ENCODE data around the gene BTBD19. TPM values are rescaled to one million over a fixed set of nuclear protein-coding genes. Genes with fewer than 3 reads are reported as not detected.

Gene BTBD19
- total and polyA plus RNA-seq, 2 of the 4 experiments (the other 2 are of a cell fraction), result 0.90 to 17.2 TPM

DNA sequence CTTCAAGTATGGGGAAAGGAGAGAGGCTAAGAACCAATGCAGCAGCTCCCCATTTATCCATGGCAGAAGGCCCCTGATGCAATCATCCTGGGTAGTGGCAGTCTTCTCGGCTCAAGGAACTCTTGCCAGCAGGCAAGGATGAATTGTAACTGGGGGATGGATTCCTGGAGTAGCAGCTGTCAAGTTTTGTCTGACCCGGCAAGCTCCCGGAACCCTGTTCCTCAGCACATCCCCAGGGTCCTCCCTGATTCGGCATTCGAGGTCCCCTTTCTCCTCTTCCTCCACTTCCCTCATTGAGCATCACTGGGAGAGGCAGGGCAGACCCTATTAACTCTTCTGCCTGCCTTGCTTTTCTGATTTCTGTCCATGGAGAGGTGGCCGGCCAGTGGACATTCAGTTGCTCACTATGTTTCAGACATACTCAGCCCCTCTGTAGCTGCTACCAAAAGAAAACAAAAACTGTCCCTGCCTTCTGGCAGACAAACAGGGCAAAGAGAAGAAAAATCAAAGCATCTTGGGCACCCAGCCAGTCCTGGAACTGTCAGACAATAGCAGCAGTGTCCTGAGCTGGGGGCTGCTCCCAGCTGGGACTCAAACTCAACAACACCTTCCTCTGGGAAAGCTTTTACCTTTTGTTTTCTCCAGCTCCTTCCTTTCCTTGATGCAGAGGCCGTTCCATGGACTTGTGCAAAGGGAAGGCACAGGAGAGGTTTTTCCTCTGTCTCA is 40.3 kb downstream of the BTBD19 start:
- CTCF ChIA-PET, result interaction anchor here (0.5 to 0.6 kb wide), 2 partner anchors 115 to 1549 kb away, joined by 3 to 5 read pairs; no protein-coding TSS in a partner anchor
- Histone ChIP-seq H3K27ac (ENCODE audit: insufficient read depth, low read length) (no peak overlapping the region), H3K56ac (ENCODE audit: extremely low read depth, insufficient read depth, low read length) (no peak overlapping the region), H2BK20ac (ENCODE audit: low read depth, low read length) (no peak overlapping the region), H3K4me2 (ENCODE audit: low read depth, low read length) (no peak overlapping the region), H2AFZ (replicated peaks; ENCODE audit: low read length, poor library complexity) (peak overlapping the region; percentile 53), H2AK9ac (replicated peaks; ENCODE audit: low read depth, low read length, poor library complexity) (peak overlapping the region; percentile 47), H4K8ac (ENCODE audit: low read depth in 2 of 2, low read length in 2 of 2) (no peak overlapping the region), H3K4me1 (ENCODE audit: control insufficient read depth, insufficient read depth, low read length) (no peaks in the 10 kb centered on the region), H3K36me3 (ENCODE audit: control insufficient read depth, insufficient read depth, low read length) (peaks cover 4% of the 10 kb centered on the region; the same call in 1 of the 2 replicates), H2BK5ac (ENCODE audit: low read depth, low read length, poor library complexity, severe bottlenecking) (no peak overlapping the region), H3K9me3 (ENCODE audit: control insufficient read depth, insufficient read depth, low read length) (no peaks in the 10 kb centered on the region), H3K9me1 (ENCODE audit: insufficient read depth, low read length) (no peaks in the 10 kb centered on the region; the same call in 1 of the 2 replicates), H3K23ac (ENCODE audit: low read depth, low read length) (no peak overlapping the region), H2BK15ac (ENCODE audit: low read depth, low read length) (no peak overlapping the region), H2BK120ac (ENCODE audit: low read depth, low read length) (no peak overlapping the region), H4K91ac (ENCODE audit: insufficient read depth, low read depth, low read length) (no peak overlapping the region), H4K5ac (ENCODE audit: low read depth, low read length) (no peak overlapping the region), H4K20me1 (ENCODE audit: insufficient read depth, low read length) (no peaks in the 10 kb centered on the region), H3K18ac (ENCODE audit: low read depth, low read length) (no peak overlapping the region), H3K14ac (replicated peaks; ENCODE audit: low read depth, low read length) (no peak overlapping the region), H3K9ac (ENCODE audit: low read depth, low read length) (no peak overlapping the region), H3K4me3 (ENCODE audit: insufficient read depth, low read depth, low read length) (no peak overlapping the region), H2AK5ac (ENCODE audit: low read depth, low read length) (no peak overlapping the region), H3K4ac (ENCODE audit: low read depth, low read length) (no peak overlapping the region), H3K79me1 (ENCODE audit: low read depth in 1 of 2, low read length in 2 of 2) (no peaks in the 10 kb centered on the region), H3K27me3 (ENCODE audit: control insufficient read depth, insufficient read depth, low read length) (no peaks in the 10 kb centered on the region)
- peak; percentile 14; the same call in 1 of the 2 replicates for ATAC-seq (ENCODE audit: low read depth)
- intact Hi-C loops (cut with micrococcal nuclease) (no loop called here), in situ Hi-C loops (cut with MboI; ENCODE audit: low sequenced_read_pairs) (no loop called here), dilution Hi-C loops (cut with HindIII; ENCODE audit: low sequenced_read_pairs, unreplicated experiment) (no loop called here)
- no peak for TF ChIP-seq NFE2L2 (IDR thresholded peaks at IDR 0.05; ENCODE audit: low read depth, low read length)
- no peak for TF ChIP-seq FOS (IDR thresholded peaks at IDR 0.05; ENCODE audit: low read depth, low read length)
- TF ChIP-seq POLR2A (IDR thresholded peaks at IDR 0.05; ENCODE audit: low read depth, low read length), result no peak
- no peak for TF ChIP-seq CHD1 (IDR thresholded peaks at IDR 0.05; ENCODE audit: low read depth, low read length)
- no peak for TF ChIP-seq RAD21 (IDR thresholded peaks at IDR 0.05; ENCODE audit: low read length)
- TF ChIP-seq BHLHE40 (IDR thresholded peaks at IDR 0.05; ENCODE audit: low read depth, low read length), result no peak
- no peak for TF ChIP-seq SMC3 (IDR thresholded peaks at IDR 0.05; ENCODE audit: low read depth, low read length)
- TF ChIP-seq CEBPB (IDR thresholded peaks at IDR 0.05; ENCODE audit: low read depth, low read length), result no peak
- TF ChIP-seq, protein P1, sequence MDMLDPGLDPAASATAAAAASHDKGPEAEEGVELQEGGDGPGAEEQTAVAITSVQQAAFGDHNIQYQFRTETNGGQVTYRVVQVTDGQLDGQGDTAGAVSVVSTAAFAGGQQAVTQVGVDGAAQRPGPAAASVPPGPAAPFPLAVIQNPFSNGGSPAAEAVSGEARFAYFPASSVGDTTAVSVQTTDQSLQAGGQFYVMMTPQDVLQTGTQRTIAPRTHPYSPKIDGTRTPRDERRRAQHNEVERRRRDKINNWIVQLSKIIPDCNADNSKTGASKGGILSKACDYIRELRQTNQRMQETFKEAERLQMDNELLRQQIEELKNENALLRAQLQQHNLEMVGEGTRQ (IDR thresholded peaks at IDR 0.05; ENCODE audit: low read depth, low read length), result no peak
- TF ChIP-seq, protein P2, sequence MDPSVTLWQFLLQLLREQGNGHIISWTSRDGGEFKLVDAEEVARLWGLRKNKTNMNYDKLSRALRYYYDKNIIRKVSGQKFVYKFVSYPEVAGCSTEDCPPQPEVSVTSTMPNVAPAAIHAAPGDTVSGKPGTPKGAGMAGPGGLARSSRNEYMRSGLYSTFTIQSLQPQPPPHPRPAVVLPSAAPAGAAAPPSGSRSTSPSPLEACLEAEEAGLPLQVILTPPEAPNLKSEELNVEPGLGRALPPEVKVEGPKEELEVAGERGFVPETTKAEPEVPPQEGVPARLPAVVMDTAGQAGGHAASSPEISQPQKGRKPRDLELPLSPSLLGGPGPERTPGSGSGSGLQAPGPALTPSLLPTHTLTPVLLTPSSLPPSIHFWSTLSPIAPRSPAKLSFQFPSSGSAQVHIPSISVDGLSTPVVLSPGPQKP (IDR thresholded peaks at IDR 0.05; ENCODE audit: borderline replicate concordance, low read depth, low read length), result no peak
- no peak for TF ChIP-seq MXI1 (IDR thresholded peaks at IDR 0.05; ENCODE audit: borderline replicate concordance, low read depth, low read length)
- TF ChIP-seq MAZ (IDR thresholded peaks at IDR 0.05; ENCODE audit: borderline replicate concordance, low read depth, low read length), result no peak
- TF ChIP-seq MAFK (IDR thresholded peaks at IDR 0.05; ENCODE audit: low read depth, low read length), result no peak
- no peak for TF ChIP-seq RFX5 (IDR thresholded peaks at IDR 0.05; ENCODE audit: low read depth, low read length)
- TF ChIP-seq RCOR1 (IDR thresholded peaks at IDR 0.05; ENCODE audit: insufficient replicate concordance, low read length), result no peak
- TF ChIP-seq, protein P3, sequence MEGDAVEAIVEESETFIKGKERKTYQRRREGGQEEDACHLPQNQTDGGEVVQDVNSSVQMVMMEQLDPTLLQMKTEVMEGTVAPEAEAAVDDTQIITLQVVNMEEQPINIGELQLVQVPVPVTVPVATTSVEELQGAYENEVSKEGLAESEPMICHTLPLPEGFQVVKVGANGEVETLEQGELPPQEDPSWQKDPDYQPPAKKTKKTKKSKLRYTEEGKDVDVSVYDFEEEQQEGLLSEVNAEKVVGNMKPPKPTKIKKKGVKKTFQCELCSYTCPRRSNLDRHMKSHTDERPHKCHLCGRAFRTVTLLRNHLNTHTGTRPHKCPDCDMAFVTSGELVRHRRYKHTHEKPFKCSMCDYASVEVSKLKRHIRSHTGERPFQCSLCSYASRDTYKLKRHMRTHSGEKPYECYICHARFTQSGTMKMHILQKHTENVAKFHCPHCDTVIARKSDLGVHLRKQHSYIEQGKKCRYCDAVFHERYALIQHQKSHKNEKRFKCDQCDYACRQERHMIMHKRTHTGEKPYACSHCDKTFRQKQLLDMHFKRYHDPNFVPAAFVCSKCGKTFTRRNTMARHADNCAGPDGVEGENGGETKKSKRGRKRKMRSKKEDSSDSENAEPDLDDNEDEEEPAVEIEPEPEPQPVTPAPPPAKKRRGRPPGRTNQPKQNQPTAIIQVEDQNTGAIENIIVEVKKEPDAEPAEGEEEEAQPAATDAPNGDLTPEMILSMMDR (conservative IDR thresholded peaks at IDR 0.05; ENCODE audit: low read depth, low read length), result no peak
- POLR2A ChIA-PET (ENCODE audit: unreplicated experiment), result no interaction called here
- no CpG with 5 or more reads among the region's 7 CpGs for whole genome bisulfite sequencing, 2 experiments (ENCODE audit: extremely low coverage in 2 of 2, insufficient read length in 1 of 2)
- no TSS peak for BruUV-seq (replicated peaks)
- no peak for DNase-seq

All from IMR-90 (cell line).